ENCODE measurements around the gene CPA1.

Gene CPA1

GRCh38 chr7:130432886-130433285 lies 52.6 kb downstream of the CPA1 start:
- TF ChIP-seq CREB1 (IDR thresholded peaks at IDR 0.05; ENCODE audit: low read depth) (no peak), NFIC (IDR thresholded peaks at IDR 0.05) (no peak), FOXM1 (IDR thresholded peaks at IDR 0.05; ENCODE audit: borderline replicate concordance, low read depth) (no peak), YY1 (IDR thresholded peaks at IDR 0.05; ENCODE audit: low read depth) (no peak), TEAD4 (IDR thresholded peaks at IDR 0.05) (no peak), TCF12 (IDR thresholded peaks at IDR 0.05; ENCODE audit: low read depth) (no peak), USF1 (IDR thresholded peaks at IDR 0.05) (no peak), ZBTB7A (IDR thresholded peaks at IDR 0.05; ENCODE audit: low read depth) (no peak), EGR1 (IDR thresholded peaks at IDR 0.05) (no peak)

- TF ChIP-seq TEAD4 (IDR thresholded peaks at IDR 0.05): no peak
- no peak for TF ChIP-seq NFIC (IDR thresholded peaks at IDR 0.05)
- TF ChIP-seq CEBPB (IDR thresholded peaks at IDR 0.05): no peak
- no peak for TF ChIP-seq REST (IDR thresholded peaks at IDR 0.05; ENCODE audit: low read depth)
- TF ChIP-seq TAF1 (IDR thresholded peaks at IDR 0.05; ENCODE audit: low read depth): no peak
- TF ChIP-seq FOXM1 (IDR thresholded peaks at IDR 0.05; ENCODE audit: borderline replicate concordance, low read depth): no peak
- TF ChIP-seq EP300 (IDR thresholded peaks at IDR 0.05; ENCODE audit: borderline replicate concordance): no peak
- TF ChIP-seq CREB1 (IDR thresholded peaks at IDR 0.05; ENCODE audit: low read depth): no peak
- TF ChIP-seq EGR1 (IDR thresholded peaks at IDR 0.05): no peak
- TF ChIP-seq MAX (IDR thresholded peaks at IDR 0.05): no peak
- no peak for TF ChIP-seq ZBTB7A (IDR thresholded peaks at IDR 0.05; ENCODE audit: low read depth)
- no peak for TF ChIP-seq YY1 (IDR thresholded peaks at IDR 0.05; ENCODE audit: low read depth)
- TF ChIP-seq USF1 (IDR thresholded peaks at IDR 0.05): no peak
- no peak for TF ChIP-seq RAD21 (IDR thresholded peaks at IDR 0.05; ENCODE audit: low read depth)
- TF ChIP-seq TCF12 (IDR thresholded peaks at IDR 0.05; ENCODE audit: low read depth): no peak
Observed at GRCh38 chr7:130433301-130433700, 53.0 kb downstream of the CPA1 start.

GRCh38 chr7:130435311-130435854 lies 55.1 kb downstream of the CPA1 start:
- TF ChIP-seq NFIC (IDR thresholded peaks at IDR 0.05) (no peak), FOXM1 (IDR thresholded peaks at IDR 0.05; ENCODE audit: borderline replicate concordance, low read depth) (no peak), REST (IDR thresholded peaks at IDR 0.05; ENCODE audit: low read depth) (no peak), TAF1 (IDR thresholded peaks at IDR 0.05; ENCODE audit: low read depth) (no peak), ZBTB7A (IDR thresholded peaks at IDR 0.05; ENCODE audit: low read depth) (no peak), TEAD4 (IDR thresholded peaks at IDR 0.05) (no peak)

GRCh38 chr7:130436253-130436652 lies 56.0 kb downstream of the CPA1 start:
- TF ChIP-seq CREB1 (IDR thresholded peaks at IDR 0.05; ENCODE audit: low read depth): no peak
- no peak for TF ChIP-seq YY1 (IDR thresholded peaks at IDR 0.05; ENCODE audit: low read depth)
- TF ChIP-seq REST (IDR thresholded peaks at IDR 0.05; ENCODE audit: low read depth): no peak
- no peak for TF ChIP-seq EP300 (IDR thresholded peaks at IDR 0.05; ENCODE audit: borderline replicate concordance)
- TF ChIP-seq TEAD4 (IDR thresholded peaks at IDR 0.05): no peak
- TF ChIP-seq TAF1 (IDR thresholded peaks at IDR 0.05; ENCODE audit: low read depth): no peak
- TF ChIP-seq USF1 (IDR thresholded peaks at IDR 0.05): no peak
- no peak for TF ChIP-seq ZBTB7A (IDR thresholded peaks at IDR 0.05; ENCODE audit: low read depth)
- TF ChIP-seq FOXM1 (IDR thresholded peaks at IDR 0.05; ENCODE audit: borderline replicate concordance, low read depth): no peak
- no peak for TF ChIP-seq EGR1 (IDR thresholded peaks at IDR 0.05)
- TF ChIP-seq MAX (IDR thresholded peaks at IDR 0.05): no peak
- no peak for TF ChIP-seq TCF12 (IDR thresholded peaks at IDR 0.05; ENCODE audit: low read depth)
- TF ChIP-seq CEBPB (IDR thresholded peaks at IDR 0.05): no peak
- TF ChIP-seq RAD21 (IDR thresholded peaks at IDR 0.05; ENCODE audit: low read depth): no peak
- no peak for TF ChIP-seq NFIC (IDR thresholded peaks at IDR 0.05)
